HFFc6 (cell line): ENCODE measurements around the gene FCHSD1. TPM values are rescaled to one million over a fixed set of nuclear protein-coding genes. Genes with fewer than 3 reads are reported as not detected.
A peak's percentile ranks its signal among the peaks of the same experiment; 100 is the strongest.

Source experiments
- DNase-seq: peaks from one replicate; pipeline ENCODE4 v3.0.0-alpha.2; 2018
- H3K27ac Mint-ChIP-seq: 2 replicates; pipeline ENCODE4 v1.8.0; 2020; ENCODE audit warnings: mild to moderate bottlenecking, mixed read lengths
- H3K27me3 Mint-ChIP-seq: 2 replicates; pipeline ENCODE4 v1.8.0; 2021; ENCODE audit warnings: mild to moderate bottlenecking, moderate library complexity, mixed read lengths; ENCODE audit not compliant: insufficient read depth
- H3K36me3 Mint-ChIP-seq: 2 replicates; pipeline ENCODE4 v1.8.0; 2021; ENCODE audit warnings: low read depth, mixed read lengths
- H3K4me1 Mint-ChIP-seq: 2 replicates; pipeline ENCODE4 v1.8.0; 2020; ENCODE audit warnings: low read depth, mixed read lengths
- H3K4me3 Mint-ChIP-seq: 2 replicates; pipeline ENCODE4 v1.8.0; 2020; ENCODE audit warnings: mild to moderate bottlenecking, moderate library complexity, mixed read lengths
- H3K9me3 Mint-ChIP-seq: 2 replicates; pipeline ENCODE4 v1.8.0; 2020; ENCODE audit warnings: mild to moderate bottlenecking, mixed read lengths
- total RNA-seq, 6 experiments: library from RNA; stranded (reverse); fragmentation: NEBNext Ultra II Directional; extraction: Animal tissue kit (Norgen Biotek cat#: 25700); gene quantifications; 2 replicates in 1 of 6; 3 replicates in 5 of 6; pipeline ENCODE4 v1.2.3, GENCODE V29; 2021
- TF ChIP-seq, protein P1 (sequence below): fragments of 200-600 bp; sonication (generic); IDR thresholded peaks from 2 replicates; pipeline ENCODE4 v1.5.0; 2021; ENCODE audit warnings: antibody characterized with exemption, mild to moderate bottlenecking

FCHSD1 gene
- total RNA-seq, 6 experiments from 2014 or later = 20.8 to 31.7 (median 25.3) TPM

DNA sequence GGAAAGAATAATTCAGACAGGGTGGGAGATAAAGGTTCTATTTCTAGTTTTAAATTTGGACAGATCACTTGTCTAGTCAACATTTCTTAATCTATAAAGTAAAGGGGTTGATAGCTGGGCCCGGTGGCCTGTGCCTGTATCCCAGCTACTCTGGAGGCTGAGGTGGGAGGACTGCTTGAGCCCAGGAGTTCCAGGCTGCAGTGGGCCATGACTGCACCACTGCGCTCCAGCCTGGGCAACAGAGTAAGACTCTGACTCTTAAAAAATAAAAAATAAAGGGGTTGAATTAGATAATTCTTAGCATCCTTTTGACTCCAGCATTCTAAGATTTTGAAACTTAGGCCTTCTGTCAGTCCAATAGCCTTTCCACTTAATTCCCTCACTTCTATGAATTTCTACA lies 43.2 kb downstream of the FCHSD1 start:
- Mint-ChIP-seq H3K36me3 (peaks cover 5% of the 10 kb centered on the region; the same call in 1 of the 2 replicates), H3K9me3 (no peaks in the 10 kb centered on the region), H3K27me3 (no peaks in the 10 kb centered on the region), H3K4me1 (peaks cover 70% of the 10 kb centered on the region), H3K4me3 (no peak overlapping the region), H3K27ac (peak overlapping the region; percentile 98)
- TF ChIP-seq, protein P1, sequence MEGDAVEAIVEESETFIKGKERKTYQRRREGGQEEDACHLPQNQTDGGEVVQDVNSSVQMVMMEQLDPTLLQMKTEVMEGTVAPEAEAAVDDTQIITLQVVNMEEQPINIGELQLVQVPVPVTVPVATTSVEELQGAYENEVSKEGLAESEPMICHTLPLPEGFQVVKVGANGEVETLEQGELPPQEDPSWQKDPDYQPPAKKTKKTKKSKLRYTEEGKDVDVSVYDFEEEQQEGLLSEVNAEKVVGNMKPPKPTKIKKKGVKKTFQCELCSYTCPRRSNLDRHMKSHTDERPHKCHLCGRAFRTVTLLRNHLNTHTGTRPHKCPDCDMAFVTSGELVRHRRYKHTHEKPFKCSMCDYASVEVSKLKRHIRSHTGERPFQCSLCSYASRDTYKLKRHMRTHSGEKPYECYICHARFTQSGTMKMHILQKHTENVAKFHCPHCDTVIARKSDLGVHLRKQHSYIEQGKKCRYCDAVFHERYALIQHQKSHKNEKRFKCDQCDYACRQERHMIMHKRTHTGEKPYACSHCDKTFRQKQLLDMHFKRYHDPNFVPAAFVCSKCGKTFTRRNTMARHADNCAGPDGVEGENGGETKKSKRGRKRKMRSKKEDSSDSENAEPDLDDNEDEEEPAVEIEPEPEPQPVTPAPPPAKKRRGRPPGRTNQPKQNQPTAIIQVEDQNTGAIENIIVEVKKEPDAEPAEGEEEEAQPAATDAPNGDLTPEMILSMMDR = no peak
- no peak for DNase-seq

DNA sequence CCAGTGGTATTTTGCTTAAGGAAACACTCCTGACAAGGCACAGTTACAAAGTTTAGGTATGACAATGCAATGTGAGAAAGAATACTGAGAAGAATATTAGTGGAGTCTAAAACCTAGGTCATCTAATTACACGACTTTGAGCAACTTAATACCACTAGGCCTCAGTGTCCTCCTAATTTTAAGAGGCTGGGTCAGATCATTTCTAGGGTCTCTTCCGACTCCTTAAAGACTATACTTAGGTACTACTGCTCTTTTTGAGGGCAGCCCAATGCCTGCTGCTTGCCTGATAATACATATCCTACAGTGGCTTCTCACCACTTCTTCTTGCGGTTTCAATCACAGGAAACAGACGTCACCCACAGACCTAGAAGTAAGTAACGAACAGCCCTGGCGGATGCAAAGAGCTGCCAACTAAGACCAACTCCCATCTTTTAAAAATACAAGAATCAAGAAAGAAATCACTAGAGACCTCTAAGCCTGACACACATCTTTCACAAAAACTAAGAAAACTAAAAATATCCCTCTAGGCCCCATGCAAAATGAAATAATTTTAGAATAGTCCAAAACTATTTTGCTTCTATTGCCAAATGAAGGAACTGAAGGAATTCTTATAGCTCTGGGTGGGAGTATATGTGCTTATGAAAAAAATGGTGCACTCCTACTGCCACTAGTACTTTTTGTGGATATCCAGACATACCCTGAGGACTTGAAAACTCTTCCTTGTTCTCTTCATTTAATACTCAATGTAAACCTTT lies 45.5 kb downstream of the FCHSD1 start:
- H3K4me3 Mint-ChIP-seq = peak overlapping the region; percentile 70
- H3K36me3 Mint-ChIP-seq = no peaks in the 10 kb centered on the region
- H3K4me1 Mint-ChIP-seq = peaks cover 67% of the 10 kb centered on the region
- TF ChIP-seq, protein P1 = no peak
- no peaks in the 10 kb centered on the region for H3K9me3 Mint-ChIP-seq
- H3K27ac Mint-ChIP-seq = peak overlapping the region; percentile 98
- peak; percentile 63 for DNase-seq
- no peaks in the 10 kb centered on the region for H3K27me3 Mint-ChIP-seq

GRCh38 chr5:141603923-141604717 lies 47.1 kb downstream of the FCHSD1 start:
- peak overlapping the region; percentile 82 for H3K4me3 Mint-ChIP-seq
- H3K4me1 Mint-ChIP-seq = peaks cover 76% of the 10 kb centered on the region
- TF ChIP-seq, protein P1 = no peak
- no peaks in the 10 kb centered on the region for H3K36me3 Mint-ChIP-seq
- peak; percentile 97 for DNase-seq
- H3K27me3 Mint-ChIP-seq = no peaks in the 10 kb centered on the region
- H3K9me3 Mint-ChIP-seq = no peaks in the 10 kb centered on the region
- H3K27ac Mint-ChIP-seq = peak overlapping the region; percentile 98

- TF ChIP-seq, protein P1 = no peak
These were observed 48.6 kb downstream of the FCHSD1 start for GRCh38 chr5:141602606-141603005.

GRCh38 chr5:141598391-141599345 lies 52.5 kb downstream of the FCHSD1 start:
- Mint-ChIP-seq H3K27me3 (no peaks in the 10 kb centered on the region), H3K9me3 (no peaks in the 10 kb centered on the region), H3K4me3 (no peak overlapping the region), H3K4me1 (peaks cover 51% of the 10 kb centered on the region), H3K36me3 (no peaks in the 10 kb centered on the region), H3K27ac (peak overlapping the region; percentile 88)
- peak; percentile 73 for DNase-seq
- TF ChIP-seq, protein P1 = no peak

More at GRCh38 chr5:141602606-141603005, 48.6 kb downstream of the FCHSD1 start:
- Mint-ChIP-seq H3K27me3 (no peaks in the 10 kb centered on the region), H3K4me3 (no peak overlapping the region), H3K4me1 (peaks cover 79% of the 10 kb centered on the region), H3K9me3 (no peaks in the 10 kb centered on the region), H3K27ac (peak overlapping the region; percentile 98), H3K36me3 (no peaks in the 10 kb centered on the region)
- no peak for DNase-seq
